DOHH2 (cell line): ENCODE results near the gene MRTFA.

ENCODE experiments used
- H3F3A ChIP-seq: fragments of 200-600 bp; sonication (generic), shearing (Covaris generic); 2 replicates; pipeline ENCODE4 v1.6.0; 2016; ENCODE audit warnings: antibody characterized with exemption, mild to moderate bottlenecking; ENCODE audit not compliant: control insufficient read depth, insufficient read depth
- H3K27ac ChIP-seq: fragments of 200-600 bp; sonication (generic); 2 replicates; pipeline ENCODE4 v1.5.1; 2014; ENCODE audit warnings: low read depth, mild to moderate bottlenecking, low read length, moderate library complexity
- H3K27me3 ChIP-seq: fragments of 200-600 bp; sonication (generic); 2 replicates; pipeline ENCODE4 v1.6.1; 2014; ENCODE audit warnings: mild to moderate bottlenecking, low read length, mixed read lengths; ENCODE audit not compliant: control insufficient read depth
- H3K36me3 ChIP-seq: fragments of 200-600 bp; sonication (generic); 2 replicates; pipeline ENCODE4 v1.6.1; 2014; ENCODE audit warnings: mild to moderate bottlenecking, low read length, moderate library complexity, mixed read lengths; ENCODE audit not compliant: control insufficient read depth
- H3K4me1 ChIP-seq: fragments of 200-600 bp; sonication (generic); 2 replicates; pipeline ENCODE4 v1.6.1; 2014; ENCODE audit warnings: mild to moderate bottlenecking, low read length, mixed read lengths; ENCODE audit not compliant: control insufficient read depth
- H3K4me2 ChIP-seq: fragments of 200-600 bp; sonication (generic); 2 replicates; pipeline ENCODE4 v1.6.0; 2014; ENCODE audit warnings: mild to moderate bottlenecking, low read length, moderate library complexity
- H3K4me3 ChIP-seq: fragments of 200-600 bp; sonication (generic); 2 replicates; pipeline ENCODE4 v1.5.1; 2014; ENCODE audit warnings: mild to moderate bottlenecking, low read length, mixed read lengths
- H3K79me2 ChIP-seq: fragments of 200-600 bp; sonication (generic); 2 replicates; pipeline ENCODE4 v1.6.1; 2014; ENCODE audit warnings: mild to moderate bottlenecking, low read length, mixed read lengths; ENCODE audit not compliant: control insufficient read depth
- H3K9me2 ChIP-seq: fragments of 200-600 bp; sonication (generic); replicated peaks from 2 replicates; pipeline ENCODE4 v1.6.1; 2014; ENCODE audit warnings: mild to moderate bottlenecking, low read length, mixed read lengths; ENCODE audit not compliant: control insufficient read depth
- H3K9me3 ChIP-seq: fragments of 200-600 bp; sonication (generic); 2 replicates; pipeline ENCODE4 v1.6.1; 2014; ENCODE audit warnings: antibody characterized with exemption, low read length, mixed read lengths; ENCODE audit not compliant: control insufficient read depth, insufficient read depth
- H4K20me1 ChIP-seq: fragments of 200-600 bp; sonication (generic); 2 replicates; pipeline ENCODE4 v1.6.0; 2014; ENCODE audit warnings: low read depth, mild to moderate bottlenecking, antibody characterized with exemption, low read length, moderate library complexity; ENCODE audit not compliant: control insufficient read depth, insufficient read depth
- CTCF ChIP-seq: fragments of 200-600 bp; sonication (generic); IDR thresholded peaks from one replicate; pipeline ENCODE4 v1.5.1; 2014; ENCODE audit warnings: antibody characterized with exemption, mild to moderate bottlenecking, low read depth, low read length; ENCODE audit not compliant: poor library complexity, severe bottlenecking
- EZH2phosphoT487 ChIP-seq: fragments of 200-600 bp; sonication (generic); IDR thresholded peaks from 2 replicates; pipeline ENCODE4 v1.6.1; 2017; ENCODE audit warnings: borderline replicate concordance, mild to moderate bottlenecking, antibody characterized with exemption, low read length, moderate library complexity, mixed read lengths

MRTFA gene

GRCh38 chr22:40487663-40488249 is 148.8 kb downstream of the MRTFA start:
- Histone ChIP-seq H3F3A (0 out of 2 replicates have a peak, but pooled peaks cover 4% of the 10 kb centered on the region), H3K36me3 (no peaks in the 10 kb centered on the region), H3K27ac (no peak overlapping the region), H3K4me2 (peak overlapping the region; percentile 15; the same call in 1 of the 2 replicates), H3K27me3 (no peaks in the 10 kb centered on the region), H4K20me1 (no peaks in the 10 kb centered on the region), H3K4me3 (no peak overlapping the region), H3K9me3 (no peaks in the 10 kb centered on the region), H3K4me1 (peaks cover 39% of the 10 kb centered on the region), H3K79me2 (peaks cover 13% of the 10 kb centered on the region), H3K9me2 (no peaks in the 10 kb centered on the region)
- TF ChIP-seq CTCF (peak; percentile 89), EZH2phosphoT487 (no peak)

GRCh38 chr22:40486962-40487602 is 149.4 kb downstream of the MRTFA start:
- H3F3A ChIP-seq = 0 out of 2 replicates have a peak, but pooled peaks cover 4% of the 10 kb centered on the region
- H3K27me3 ChIP-seq = no peaks in the 10 kb centered on the region
- peaks cover 13% of the 10 kb centered on the region for H3K79me2 ChIP-seq
- no peaks in the 10 kb centered on the region for H4K20me1 ChIP-seq
- TF ChIP-seq EZH2phosphoT487 (no peak), CTCF (no peak)
- H3K4me1 ChIP-seq = peaks cover 32% of the 10 kb centered on the region
- H3K36me3 ChIP-seq = no peaks in the 10 kb centered on the region
- H3K9me3 ChIP-seq = no peaks in the 10 kb centered on the region
- H3K4me2 ChIP-seq = peak overlapping the region; percentile 15; the same call in 1 of the 2 replicates
- no peak overlapping the region for H3K27ac ChIP-seq
- H3K9me2 ChIP-seq = no peaks in the 10 kb centered on the region
- no peak overlapping the region for H3K4me3 ChIP-seq

GRCh38 chr22:40485813-40486667 is 150.5 kb downstream of the MRTFA start:
- Histone ChIP-seq H3K4me3 (no peak overlapping the region), H3K79me2 (peaks cover 8% of the 10 kb centered on the region), H3K36me3 (no peaks in the 10 kb centered on the region), H3K9me2 (no peaks in the 10 kb centered on the region), H3K4me2 (no peak overlapping the region), H3K9me3 (no peaks in the 10 kb centered on the region), H4K20me1 (no peaks in the 10 kb centered on the region), H3K4me1 (peaks cover 27% of the 10 kb centered on the region), H3K27me3 (no peaks in the 10 kb centered on the region), H3K27ac (no peak overlapping the region), H3F3A (0 out of 2 replicates have a peak, but pooled peaks cover 4% of the 10 kb centered on the region)
- no peak for TF ChIP-seq CTCF
- no peak for TF ChIP-seq EZH2phosphoT487
